Left ventricle myocardium inferior (tissue), 1 donor: ENCODE measurements around the gene GOLGA8J. TPM values are rescaled to one million over a fixed set of nuclear protein-coding genes. Genes with fewer than 3 reads are reported as not detected.
"Not testable (repeated sequence)": the region's sequence is repeated elsewhere in the genome, so short reads cannot be mapped to it uniquely, and the experiment has no call there.

Source experiments
- DNase-seq: peaks from one replicate; pipeline ENCODE4 v3.0.0-alpha.2; 2020
- H3K27ac ChIP-seq: fragments of 200-600 bp; replicated peaks from 2 replicates; pipeline ENCODE4 v1.8.0; 2021
- H3K27me3 ChIP-seq: fragments of 200-600 bp; 2 replicates; pipeline ENCODE4 v1.8.0; 2021; ENCODE audit warnings: low read depth
- H3K36me3 ChIP-seq: fragments of 200-600 bp; 2 replicates; pipeline ENCODE4 v1.8.0; 2021
- H3K4me1 ChIP-seq: fragments of 200-600 bp; 2 replicates; pipeline ENCODE4 v1.8.0; 2021
- H3K4me3 ChIP-seq: fragments of 200-600 bp; 2 replicates; pipeline ENCODE4 v1.8.0; 2021; ENCODE audit warnings: mild to moderate bottlenecking, moderate library complexity
- H3K9me3 ChIP-seq: fragments of 200-600 bp; replicated peaks from 2 replicates; pipeline ENCODE4 v1.8.0; 2021
- intact Hi-C: fragments of 100-400 bp; cut with micrococcal nuclease; formaldehyde crosslinking; loops from one replicate; pipeline ENCODE4 v1.11.0; 2022
- total RNA-seq: library from RNA; stranded (reverse); fragmentation: NEBNext Ultra II Directional; extraction: Animal tissue kit (Norgen Biotek cat#: 25700); gene quantifications from one replicate; pipeline ENCODE4 v1.2.1, GENCODE V29; 2021
- TF ChIP-seq, protein P1 (sequence below): fragments of 200-600 bp; IDR thresholded peaks from 2 replicates; pipeline ENCODE4 v1.8.0; 2021; ENCODE audit warnings: antibody characterized with exemption, mild to moderate bottlenecking, borderline replicate concordance
- donor health status: DM: no; HTN: yes; CAD: no; lungs with severe emphysema.

The GOLGA8J gene
- total RNA-seq, 1 donor from 2014 or later = 0.41 TPM

DNA sequence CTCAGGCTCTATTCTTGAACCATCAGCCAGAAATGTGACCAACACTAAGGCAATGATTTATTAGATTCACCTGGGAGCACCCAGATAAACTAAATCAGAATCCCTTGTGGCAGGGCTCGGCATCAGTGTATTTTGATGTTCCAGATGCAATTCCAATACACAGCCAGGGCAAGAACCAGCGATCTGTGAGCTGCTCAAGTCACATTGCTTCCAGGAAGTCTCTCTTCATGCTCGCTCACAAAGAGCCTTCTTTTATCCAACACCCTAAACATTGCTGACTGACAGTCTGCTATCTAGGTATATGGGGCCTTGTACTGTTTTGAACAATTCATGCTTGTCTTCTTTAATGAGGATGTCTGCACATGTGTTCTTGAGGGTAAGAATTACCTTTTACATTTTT, 40.9 kb upstream of the GOLGA8J start:
- Histone ChIP-seq H3K36me3 (no peaks in the 10 kb centered on the region), H3K4me3 (no peak overlapping the region), H3K27ac (no peak overlapping the region), H3K4me1 (peaks cover 9% of the 10 kb centered on the region), H3K9me3 (peaks cover 10% of the 10 kb centered on the region), H3K27me3 (peaks cover 27% of the 10 kb centered on the region)
- DNase-seq = no peak
- TF ChIP-seq, protein P1, sequence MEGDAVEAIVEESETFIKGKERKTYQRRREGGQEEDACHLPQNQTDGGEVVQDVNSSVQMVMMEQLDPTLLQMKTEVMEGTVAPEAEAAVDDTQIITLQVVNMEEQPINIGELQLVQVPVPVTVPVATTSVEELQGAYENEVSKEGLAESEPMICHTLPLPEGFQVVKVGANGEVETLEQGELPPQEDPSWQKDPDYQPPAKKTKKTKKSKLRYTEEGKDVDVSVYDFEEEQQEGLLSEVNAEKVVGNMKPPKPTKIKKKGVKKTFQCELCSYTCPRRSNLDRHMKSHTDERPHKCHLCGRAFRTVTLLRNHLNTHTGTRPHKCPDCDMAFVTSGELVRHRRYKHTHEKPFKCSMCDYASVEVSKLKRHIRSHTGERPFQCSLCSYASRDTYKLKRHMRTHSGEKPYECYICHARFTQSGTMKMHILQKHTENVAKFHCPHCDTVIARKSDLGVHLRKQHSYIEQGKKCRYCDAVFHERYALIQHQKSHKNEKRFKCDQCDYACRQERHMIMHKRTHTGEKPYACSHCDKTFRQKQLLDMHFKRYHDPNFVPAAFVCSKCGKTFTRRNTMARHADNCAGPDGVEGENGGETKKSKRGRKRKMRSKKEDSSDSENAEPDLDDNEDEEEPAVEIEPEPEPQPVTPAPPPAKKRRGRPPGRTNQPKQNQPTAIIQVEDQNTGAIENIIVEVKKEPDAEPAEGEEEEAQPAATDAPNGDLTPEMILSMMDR = no peak
- intact Hi-C loops = no loop called here

DNA sequence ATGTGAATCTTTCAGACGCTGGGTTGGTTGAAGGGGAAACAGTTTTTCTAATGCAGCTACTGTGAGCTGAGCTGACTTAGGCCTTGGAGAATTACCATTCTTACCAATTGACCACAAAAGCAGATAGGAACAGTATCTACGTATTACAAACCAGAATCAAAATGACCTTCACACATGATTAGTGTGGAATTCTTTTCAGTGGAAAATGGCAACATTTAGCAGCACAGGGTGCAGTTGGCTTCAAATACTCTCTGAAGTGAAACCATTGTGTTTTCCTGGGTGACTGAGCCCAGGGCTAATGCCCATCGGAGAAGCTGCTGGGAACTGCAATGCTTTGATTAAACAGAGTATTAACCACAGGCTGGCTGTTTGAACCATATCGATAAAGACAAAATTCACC, 40.2 kb upstream of the GOLGA8J start:
- no peaks in the 10 kb centered on the region for H3K36me3 ChIP-seq
- peaks cover 10% of the 10 kb centered on the region for H3K9me3 ChIP-seq
- TF ChIP-seq, protein P1 = no peak
- DNase-seq = no peak
- intact Hi-C loops = no loop called here
- H3K4me3 ChIP-seq = no peak overlapping the region
- no peak overlapping the region for H3K27ac ChIP-seq
- peaks cover 9% of the 10 kb centered on the region for H3K4me1 ChIP-seq
- peaks cover 33% of the 10 kb centered on the region for H3K27me3 ChIP-seq

DNA sequence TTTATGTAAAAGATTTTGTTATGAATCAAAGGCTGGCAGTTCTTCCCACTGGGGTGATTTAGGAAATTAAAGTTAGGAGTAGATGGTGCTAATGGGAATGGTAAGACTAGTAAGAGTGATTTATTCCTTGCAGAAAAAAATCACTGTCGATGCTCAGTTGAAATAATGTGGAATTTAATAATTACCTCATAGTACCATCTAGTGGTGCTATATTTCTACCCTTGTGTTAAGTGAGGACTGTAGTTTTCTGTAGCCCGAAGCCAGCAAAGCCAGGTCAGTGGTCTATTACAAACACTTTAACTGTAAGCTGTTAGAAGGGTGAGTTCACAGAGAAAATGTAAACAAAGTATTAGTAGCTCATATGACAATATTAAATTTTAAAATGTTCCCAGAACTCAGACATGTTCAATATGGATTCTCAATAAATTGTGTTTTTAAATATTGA, 39.5 kb upstream of the GOLGA8J start:
- intact Hi-C loops = no loop called here
- no peak overlapping the region for H3K4me3 ChIP-seq
- no peak for DNase-seq

DNA sequence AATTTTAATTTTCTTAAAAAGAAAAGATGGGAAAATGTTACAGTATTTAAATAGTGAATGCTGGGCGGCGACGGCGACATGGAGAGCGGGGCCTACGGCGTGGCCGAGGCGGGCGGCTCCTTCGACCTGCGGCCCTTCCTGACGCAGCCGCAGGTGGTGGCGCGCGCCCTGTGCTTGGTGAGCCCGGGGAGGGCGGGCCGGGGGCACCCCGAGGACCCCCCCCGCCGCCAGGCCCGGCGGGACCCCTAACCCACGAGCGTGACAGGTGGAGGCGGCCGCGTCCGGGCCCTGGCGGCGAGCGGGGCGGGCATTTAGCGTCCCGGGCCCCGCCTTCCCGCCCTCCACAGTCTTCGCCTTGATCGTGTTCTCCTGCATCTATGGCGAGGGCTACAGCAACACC, 38.4 kb upstream of the GOLGA8J start:
- H3K9me3 ChIP-seq = no peaks in the 10 kb centered on the region
- intact Hi-C loops = no loop called here
- H3K27ac ChIP-seq = no peak overlapping the region
- H3K27me3 ChIP-seq = peaks cover 41% of the 10 kb centered on the region
- no peak overlapping the region for H3K4me3 ChIP-seq
- TF ChIP-seq, protein P1 = no peak
- H3K36me3 ChIP-seq = no peaks in the 10 kb centered on the region
- no peak for DNase-seq
- peaks cover 3% of the 10 kb centered on the region for H3K4me1 ChIP-seq

More for the DNA sequence above, 39.5 kb upstream of the GOLGA8J start:
- TF ChIP-seq, protein P1 = peak; percentile 49
- Histone ChIP-seq H3K9me3 (peaks cover 5% of the 10 kb centered on the region), H3K36me3 (no peaks in the 10 kb centered on the region), H3K27me3 (peaks cover 40% of the 10 kb centered on the region), H3K4me1 (peaks cover 9% of the 10 kb centered on the region), H3K27ac (no peak overlapping the region)

DNA sequence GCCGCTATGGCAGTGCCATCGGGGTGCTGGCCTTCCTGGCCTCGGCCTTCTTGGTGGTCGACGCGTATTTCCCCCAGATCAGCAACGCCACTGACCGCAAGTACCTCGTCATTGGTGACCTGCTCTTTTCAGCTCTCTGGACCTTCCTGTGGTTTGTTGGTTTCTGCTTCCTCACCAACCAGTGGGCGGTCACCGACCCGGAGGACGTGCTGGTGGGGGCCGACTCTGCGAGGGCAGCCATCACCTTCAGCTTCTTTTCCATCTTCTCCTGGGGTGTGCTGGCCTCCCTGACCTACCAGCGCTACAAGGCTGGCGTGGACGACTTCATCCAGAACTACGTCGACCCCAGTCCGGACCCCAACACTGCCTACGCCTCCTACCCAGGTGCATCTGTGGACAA, 37.9 kb upstream of the GOLGA8J start:
- intact Hi-C loops, H3K27ac ChIP-seq, H3K4me3 ChIP-seq, H3K4me1 ChIP-seq, H3K36me3 ChIP-seq, DNase-seq, H3K9me3 ChIP-seq: not testable (repeated sequence)
- H3K27me3 ChIP-seq = peaks cover 41% of the 10 kb centered on the region

DNA sequence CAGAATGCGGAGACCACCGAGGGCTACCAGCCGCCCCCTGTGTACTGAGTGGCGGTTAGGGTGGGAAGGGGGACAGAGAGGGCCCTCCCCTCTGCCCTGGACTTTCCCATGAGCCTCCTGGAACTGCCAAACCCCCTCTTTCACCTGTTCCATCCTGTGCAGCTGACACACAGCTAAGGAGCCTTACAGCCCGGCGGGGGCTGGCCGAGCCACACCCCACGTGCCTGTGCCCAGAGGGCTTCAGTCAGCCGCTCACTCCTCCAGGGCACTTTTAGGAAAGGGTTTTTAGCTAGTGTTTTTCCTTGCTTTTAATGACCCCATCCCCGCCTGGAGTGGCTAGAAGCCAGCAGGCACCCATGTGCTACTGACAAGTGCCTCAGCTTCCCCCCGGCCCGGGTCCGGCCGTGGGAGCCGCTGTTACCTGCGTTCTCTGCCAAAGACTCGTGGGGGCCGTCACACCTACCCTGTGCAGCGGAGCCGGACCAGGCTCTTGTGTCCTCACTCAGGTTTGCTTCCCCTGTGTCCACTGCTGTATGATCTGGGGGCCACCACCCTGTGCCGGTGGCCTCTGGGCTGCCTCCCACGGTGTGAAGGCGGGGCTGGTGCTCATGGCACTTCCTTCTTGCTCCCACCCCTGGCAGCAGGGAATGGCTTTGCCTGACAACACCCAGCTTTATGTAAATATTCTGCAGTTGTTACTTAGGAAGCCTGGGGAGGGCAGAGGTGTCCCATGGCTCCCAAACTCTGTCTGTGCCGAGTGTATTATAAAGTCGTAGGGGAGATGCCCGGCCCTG, 37.3 kb upstream of the GOLGA8J start:
- H3K27ac ChIP-seq, DNase-seq, H3K4me1 ChIP-seq, H3K36me3 ChIP-seq, H3K4me3 ChIP-seq, H3K9me3 ChIP-seq, intact Hi-C loops: not testable (repeated sequence)
- peaks cover 41% of the 10 kb centered on the region for H3K27me3 ChIP-seq
